ENCODE results near the gene GNAQ. TPM values are rescaled to one million over a fixed set of nuclear protein-coding genes. Genes with fewer than 3 reads are reported as not detected.
A peak's percentile ranks its signal among the peaks of the same experiment; 100 is the strongest.

GNAQ gene
- total RNA-seq, 2 donors from 2014 or later, result 12.8 to 18.5 TPM

DNA sequence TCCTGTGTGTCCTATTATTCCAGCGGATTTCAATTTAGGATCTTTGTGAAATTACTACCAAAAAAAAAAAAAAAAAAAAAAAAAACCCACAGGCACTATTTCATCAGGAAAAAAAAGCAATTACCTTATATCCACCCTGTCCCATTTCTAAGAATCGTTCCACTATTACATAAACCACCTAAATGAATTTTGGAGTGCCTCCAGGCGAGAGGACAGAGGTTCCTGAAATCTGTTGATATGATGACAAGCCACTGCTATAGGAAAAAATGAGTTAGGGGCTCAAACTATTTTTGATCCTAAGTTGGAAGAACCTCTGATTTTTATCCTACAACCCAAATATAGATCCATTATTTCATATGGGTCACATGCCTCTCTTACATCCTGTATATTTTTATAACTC, 177.9 kb downstream of the GNAQ start:
- no peak overlapping the region for H3K4me3 Mint-ChIP-seq
- no peak overlapping the region for H3K27ac Mint-ChIP-seq
- H3K27me3 Mint-ChIP-seq, result no peaks in the 10 kb centered on the region
- peaks cover 16% of the 10 kb centered on the region for H3K4me1 Mint-ChIP-seq
- H3K36me3 Mint-ChIP-seq (ENCODE audit: low read depth), result peaks cover 5% of the 10 kb centered on the region
- H3K9me3 Mint-ChIP-seq, result no peaks in the 10 kb centered on the region
- ATAC-seq (replicated peaks), result no peak

DNA sequence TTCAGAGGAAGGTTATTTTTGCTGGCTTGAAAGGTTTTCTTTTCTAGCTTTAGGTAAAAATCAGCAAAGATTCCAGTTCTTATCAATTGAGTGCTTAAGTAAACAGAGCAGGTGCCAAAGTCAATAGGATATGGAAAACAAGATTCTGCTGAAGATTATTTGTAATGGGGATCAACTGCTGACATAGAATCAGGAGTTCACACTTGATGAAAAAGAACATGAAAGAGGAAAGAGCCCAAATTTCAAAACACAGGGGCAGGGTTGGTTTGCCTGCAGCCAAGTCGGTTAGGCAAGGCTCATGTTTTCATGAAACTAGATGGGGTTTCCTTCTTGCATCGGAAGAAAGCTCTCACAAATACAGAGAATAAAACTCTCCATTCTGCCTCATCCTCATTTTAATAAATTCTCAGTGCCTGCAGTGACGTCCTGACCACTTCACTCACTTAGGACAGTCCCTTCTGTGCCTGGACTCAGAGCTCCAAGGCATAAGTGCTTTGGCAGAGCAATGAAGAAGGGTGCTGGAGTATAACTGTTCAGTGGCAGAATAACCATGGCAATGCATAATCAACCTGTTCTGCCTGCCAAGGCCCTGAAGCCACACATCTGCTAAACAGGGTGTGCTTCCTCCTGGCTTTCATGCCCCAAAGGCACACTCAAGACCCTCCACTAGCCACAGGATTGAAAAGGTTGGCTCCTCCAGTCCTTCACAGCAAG, 179.6 kb downstream of the GNAQ start:
- peak; percentile 46 for ATAC-seq (replicated peaks)
- Mint-ChIP-seq H3K27me3 (no peaks in the 10 kb centered on the region), H3K9me3 (no peaks in the 10 kb centered on the region), H3K27ac (no peak overlapping the region), H3K4me3 (no peak overlapping the region), H3K36me3 (ENCODE audit: low read depth) (no peaks in the 10 kb centered on the region), H3K4me1 (peaks cover 11% of the 10 kb centered on the region)

DNA sequence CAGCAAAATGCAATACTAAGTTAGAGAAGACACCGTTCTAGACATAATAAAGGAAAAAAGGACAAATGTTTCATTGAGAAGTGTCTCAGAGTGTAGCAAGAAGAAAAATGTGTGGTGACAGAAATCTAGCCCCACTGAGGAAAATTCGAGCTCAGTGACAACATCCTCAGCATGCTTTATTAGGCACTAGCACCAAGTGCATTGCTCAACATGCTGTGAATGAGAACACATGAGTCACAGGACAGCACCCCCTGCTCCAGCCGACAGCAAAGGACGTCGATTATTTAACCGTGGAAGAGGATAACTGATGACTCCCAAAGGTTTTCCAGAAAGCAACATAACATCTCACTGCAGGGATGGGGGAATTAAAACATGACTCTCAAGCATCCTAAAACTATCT, 182.7 kb downstream of the GNAQ start:
- peaks cover 10% of the 10 kb centered on the region for H3K4me1 Mint-ChIP-seq
- no peaks in the 10 kb centered on the region for H3K27me3 Mint-ChIP-seq
- H3K9me3 Mint-ChIP-seq, result no peaks in the 10 kb centered on the region
- no peak for ATAC-seq (replicated peaks)
- no peaks in the 10 kb centered on the region for H3K36me3 Mint-ChIP-seq (ENCODE audit: low read depth)
- no peak overlapping the region for H3K4me3 Mint-ChIP-seq
- H3K27ac Mint-ChIP-seq, result peak overlapping the region; percentile 51

DNA sequence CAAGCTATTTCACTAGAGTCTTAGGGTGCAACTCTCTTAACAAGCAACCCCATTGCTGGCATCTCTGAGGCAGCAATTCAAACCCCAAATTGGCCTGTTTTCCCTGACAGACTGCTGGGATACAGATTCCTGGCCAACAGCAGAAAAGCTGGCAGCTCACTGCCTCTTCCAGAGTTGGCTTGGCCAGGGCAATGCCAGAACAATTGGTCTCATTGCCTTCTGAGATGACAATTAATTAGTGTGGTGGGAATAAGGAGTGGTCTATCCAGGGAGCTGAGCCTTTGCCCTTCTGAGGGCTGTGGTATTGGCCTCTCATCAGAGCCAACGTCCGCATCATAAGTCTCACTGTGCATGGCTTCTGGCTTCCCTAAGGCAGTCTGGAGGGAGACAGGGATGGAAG, 183.2 kb downstream of the GNAQ start:
- peaks cover 10% of the 10 kb centered on the region for H3K4me1 Mint-ChIP-seq
- peak overlapping the region; percentile 51 for H3K27ac Mint-ChIP-seq
- H3K4me3 Mint-ChIP-seq, result no peak overlapping the region
- ATAC-seq (replicated peaks), result no peak
- no peaks in the 10 kb centered on the region for H3K36me3 Mint-ChIP-seq (ENCODE audit: low read depth)
- no peaks in the 10 kb centered on the region for H3K9me3 Mint-ChIP-seq
- no peaks in the 10 kb centered on the region for H3K27me3 Mint-ChIP-seq

DNA sequence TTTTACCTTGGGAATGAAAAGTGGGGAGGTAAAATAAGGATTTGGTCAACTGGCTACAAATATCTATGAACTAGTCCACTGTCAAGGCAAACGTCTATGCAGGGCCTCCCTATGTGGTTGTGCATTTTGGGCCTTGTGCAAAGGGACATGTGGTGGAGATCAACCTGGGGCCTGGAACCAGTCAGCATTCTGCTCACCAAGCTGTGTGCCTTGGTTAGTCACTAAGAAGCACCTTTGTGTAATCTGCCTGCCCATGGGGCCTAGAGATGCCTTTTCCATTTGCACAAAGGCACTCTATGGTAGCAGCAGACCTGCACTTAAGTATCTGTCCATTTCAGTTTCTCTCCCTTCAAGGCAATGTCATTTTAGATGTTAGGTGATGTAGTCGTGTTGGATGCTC, 184.0 kb downstream of the GNAQ start:
- H3K4me1 Mint-ChIP-seq, result peaks cover 10% of the 10 kb centered on the region
- H3K36me3 Mint-ChIP-seq (ENCODE audit: low read depth), result no peaks in the 10 kb centered on the region
- no peak for ATAC-seq (replicated peaks)
- H3K4me3 Mint-ChIP-seq, result no peak overlapping the region
- H3K27ac Mint-ChIP-seq, result peak overlapping the region; percentile 51
- no peaks in the 10 kb centered on the region for H3K9me3 Mint-ChIP-seq
- H3K27me3 Mint-ChIP-seq, result no peaks in the 10 kb centered on the region

DNA sequence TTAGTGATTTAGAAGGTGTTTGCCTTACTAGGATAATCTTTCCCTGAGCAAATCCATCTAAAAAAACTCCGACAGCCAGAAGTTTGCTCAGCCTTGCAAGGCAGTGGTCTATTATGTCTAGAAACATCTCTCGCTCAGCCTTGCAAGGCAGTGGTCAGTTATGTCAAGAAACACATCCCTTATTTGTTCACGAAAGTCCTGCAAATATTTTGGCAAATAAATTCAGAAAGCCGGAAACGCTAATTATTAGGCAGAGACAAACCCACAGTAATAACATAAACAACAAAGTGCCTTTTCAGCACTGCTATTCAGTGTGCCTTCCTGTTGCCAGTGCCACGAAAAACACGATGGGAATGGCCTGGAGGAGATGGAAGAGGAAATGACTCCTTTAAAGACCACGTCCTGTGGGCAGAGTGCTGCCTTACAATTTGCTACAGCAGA, 184.5 kb downstream of the GNAQ start:
- H3K36me3 Mint-ChIP-seq (ENCODE audit: low read depth), result no peaks in the 10 kb centered on the region
- peak overlapping the region; percentile 45 for H3K27ac Mint-ChIP-seq
- no peak overlapping the region for H3K4me3 Mint-ChIP-seq
- H3K9me3 Mint-ChIP-seq, result no peaks in the 10 kb centered on the region
- H3K4me1 Mint-ChIP-seq, result peaks cover 10% of the 10 kb centered on the region
- ATAC-seq (replicated peaks), result no peak
- H3K27me3 Mint-ChIP-seq, result no peaks in the 10 kb centered on the region

DNA sequence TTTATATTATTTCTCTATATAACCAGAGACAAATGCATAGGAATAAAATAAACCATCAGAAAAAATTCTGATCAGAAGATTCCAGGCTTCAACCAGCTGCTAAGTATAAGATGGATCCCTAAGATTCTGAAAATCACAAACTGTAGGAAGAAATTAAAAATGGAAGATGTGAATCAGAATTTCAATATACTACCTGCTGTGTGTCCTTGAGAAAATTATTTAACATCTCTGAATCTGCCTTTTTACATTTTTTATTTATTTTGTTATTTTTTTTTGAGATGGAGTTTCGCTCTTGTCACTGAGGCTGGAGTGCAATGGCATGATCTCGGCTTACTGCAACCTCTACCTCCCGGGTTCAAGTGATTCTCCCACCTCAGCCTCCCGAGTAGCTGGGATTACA, 187.2 kb downstream of the GNAQ start:
- Mint-ChIP-seq H3K27ac (no peak overlapping the region), H3K9me3 (no peaks in the 10 kb centered on the region), H3K4me1 (peaks cover 15% of the 10 kb centered on the region), H3K36me3 (ENCODE audit: low read depth) (no peaks in the 10 kb centered on the region), H3K4me3 (no peak overlapping the region), H3K27me3 (no peaks in the 10 kb centered on the region)
- ATAC-seq (replicated peaks), result no peak

DNA sequence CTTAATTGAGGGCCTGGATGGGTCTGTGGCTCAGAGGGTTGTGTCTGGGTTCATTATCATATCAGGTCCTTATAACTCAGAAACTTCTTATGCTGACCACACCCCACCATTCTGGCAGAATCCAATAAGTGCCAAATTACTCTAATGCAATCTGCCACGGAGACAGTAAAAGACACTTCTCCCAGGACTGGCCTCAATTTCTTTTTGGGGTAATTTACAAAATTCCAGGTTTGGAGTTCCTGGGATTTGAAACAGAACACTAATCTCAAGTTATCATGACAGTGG, 187.8 kb downstream of the GNAQ start:
- no peak overlapping the region for H3K27ac Mint-ChIP-seq
- no peak for ATAC-seq (replicated peaks)
- no peaks in the 10 kb centered on the region for H3K27me3 Mint-ChIP-seq
- H3K4me3 Mint-ChIP-seq, result no peak overlapping the region
- H3K4me1 Mint-ChIP-seq, result peaks cover 13% of the 10 kb centered on the region
- H3K36me3 Mint-ChIP-seq (ENCODE audit: low read depth), result no peaks in the 10 kb centered on the region
- no peaks in the 10 kb centered on the region for H3K9me3 Mint-ChIP-seq

DNA sequence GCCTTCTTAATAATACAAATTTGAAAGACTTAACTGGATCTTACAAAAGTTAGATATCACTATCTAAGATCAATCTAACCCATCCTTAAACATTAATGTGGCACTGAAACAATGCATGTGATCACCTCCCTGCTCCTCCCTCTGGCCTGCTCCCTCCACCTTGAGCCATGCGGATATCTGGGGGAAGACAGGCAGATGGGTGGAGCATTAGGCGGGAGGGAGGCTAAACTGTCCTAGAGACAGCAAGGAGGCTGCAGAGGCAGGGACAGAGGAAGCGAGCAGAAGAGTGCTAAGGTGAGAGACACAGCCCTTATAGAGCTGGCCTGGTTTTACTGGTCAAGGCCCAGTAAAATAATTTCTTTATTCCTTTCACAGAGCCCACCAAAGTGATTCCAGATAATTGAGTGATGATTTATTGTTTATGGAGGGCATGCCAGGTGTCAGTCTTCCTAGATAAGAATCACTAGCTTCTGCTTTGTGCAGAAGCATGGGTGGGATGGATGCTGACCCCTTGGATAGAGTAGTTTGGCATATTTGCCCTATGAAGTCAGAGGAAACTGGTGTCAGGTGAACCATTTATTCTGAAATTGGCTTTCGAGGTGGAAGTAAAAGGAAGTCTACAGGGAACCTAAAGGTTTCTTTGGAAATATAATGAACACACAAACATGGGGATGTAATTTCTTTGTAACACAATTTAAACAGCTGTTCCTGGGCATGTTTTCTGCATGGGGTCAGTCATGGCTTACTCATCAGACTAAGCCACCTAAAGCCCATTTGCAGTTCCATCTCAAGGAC, 188.3 kb downstream of the GNAQ start:
- Mint-ChIP-seq H3K9me3 (no peaks in the 10 kb centered on the region), H3K4me3 (no peak overlapping the region), H3K27me3 (no peaks in the 10 kb centered on the region), H3K4me1 (peaks cover 9% of the 10 kb centered on the region), H3K36me3 (ENCODE audit: low read depth) (no peaks in the 10 kb centered on the region), H3K27ac (no peak overlapping the region)
- no peak for ATAC-seq (replicated peaks)

DNA sequence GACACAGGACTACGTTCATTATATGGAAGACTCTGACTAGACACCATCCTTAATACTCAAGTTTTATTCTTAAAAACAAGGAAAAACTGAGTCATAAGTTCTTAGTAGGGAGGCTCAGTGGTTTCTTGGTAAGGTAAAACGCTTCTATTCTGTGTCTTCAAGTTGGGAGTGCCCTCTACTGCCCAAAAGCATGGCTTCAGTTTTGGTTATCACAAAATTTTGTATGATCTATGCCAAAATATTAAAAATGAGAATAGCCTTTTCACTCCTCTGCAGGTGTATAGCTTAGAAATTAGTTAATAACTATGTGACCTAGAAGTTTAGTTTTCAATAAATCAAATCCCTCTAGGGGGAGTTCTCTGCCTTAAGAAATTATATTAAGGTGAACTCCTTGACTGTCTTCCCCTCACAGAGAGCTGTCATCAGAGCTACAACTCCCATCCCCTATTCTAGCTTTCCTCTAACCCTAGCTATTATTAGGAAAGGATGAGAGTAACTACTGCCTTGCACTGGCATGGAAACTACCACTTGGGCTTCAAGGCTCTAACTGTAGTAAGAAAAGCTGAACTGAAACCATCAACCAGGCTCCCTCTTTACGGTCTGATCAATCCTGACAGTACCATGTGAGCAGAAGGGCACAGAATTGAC, 189.7 kb downstream of the GNAQ start:
- ATAC-seq (replicated peaks), result peak; percentile 91
- no peaks in the 10 kb centered on the region for H3K27me3 Mint-ChIP-seq
- no peaks in the 10 kb centered on the region for H3K9me3 Mint-ChIP-seq
- peaks cover 9% of the 10 kb centered on the region for H3K4me1 Mint-ChIP-seq
- no peaks in the 10 kb centered on the region for H3K36me3 Mint-ChIP-seq (ENCODE audit: low read depth)
- no peak overlapping the region for H3K4me3 Mint-ChIP-seq
- H3K27ac Mint-ChIP-seq, result peak overlapping the region; percentile 10

DNA sequence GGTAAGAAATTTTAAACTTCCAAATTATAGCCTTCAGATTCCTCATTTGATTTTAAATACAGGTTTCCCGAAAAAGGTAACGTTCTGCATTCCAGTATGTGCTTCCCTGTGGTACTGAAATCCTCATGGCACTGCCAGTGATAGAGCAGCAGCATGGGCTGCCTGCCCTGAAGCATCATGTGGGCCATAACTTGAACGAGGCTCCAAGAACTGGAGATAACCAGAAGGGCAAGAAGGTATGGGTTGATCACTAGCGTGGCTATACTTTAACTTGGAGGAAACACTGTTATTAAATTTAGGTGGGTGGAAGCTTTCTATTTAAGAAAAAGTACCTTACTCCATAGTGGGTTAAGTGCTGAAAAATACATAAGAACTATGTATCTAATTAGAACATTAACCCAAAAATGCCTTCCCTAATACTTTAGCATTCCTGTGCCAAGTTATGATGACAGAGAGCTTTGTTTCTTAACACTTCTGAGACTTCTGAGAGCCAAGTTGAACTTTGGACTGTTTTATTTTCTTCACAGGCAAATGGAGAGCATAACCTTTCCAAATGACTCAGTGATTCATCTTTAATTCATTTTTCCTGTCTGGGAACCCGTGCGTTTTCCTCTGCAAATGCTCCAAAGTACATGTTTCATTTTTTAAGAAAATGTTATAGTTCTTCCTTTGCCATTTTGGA, 192.0 kb downstream of the GNAQ start:
- no peaks in the 10 kb centered on the region for H3K27me3 Mint-ChIP-seq
- H3K27ac Mint-ChIP-seq, result no peak overlapping the region

DNA sequence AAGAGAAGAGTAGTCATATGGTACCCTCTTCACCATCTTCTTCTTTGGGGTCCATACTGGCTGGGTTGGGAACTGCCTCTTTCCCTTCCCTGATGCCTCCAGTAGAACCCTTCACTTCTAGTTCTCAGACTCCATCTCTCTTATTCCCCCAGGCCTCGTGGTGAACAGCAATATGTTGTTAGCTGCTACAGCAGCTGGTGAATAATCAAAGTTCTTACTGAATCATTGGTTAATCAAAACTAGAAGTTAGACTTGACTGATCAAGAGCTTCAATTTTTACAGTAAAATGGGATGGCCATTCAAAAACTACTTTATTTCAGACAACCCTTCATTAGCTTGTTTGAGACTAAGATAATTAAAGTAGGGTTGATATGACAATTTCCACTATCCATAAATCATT, 192.6 kb downstream of the GNAQ start:
- Mint-ChIP-seq H3K27me3 (no peaks in the 10 kb centered on the region), H3K36me3 (ENCODE audit: low read depth) (no peaks in the 10 kb centered on the region), H3K27ac (no peak overlapping the region), H3K4me3 (no peak overlapping the region), H3K4me1 (peaks cover 4% of the 10 kb centered on the region), H3K9me3 (no peaks in the 10 kb centered on the region)
- no peak for ATAC-seq (replicated peaks)

More for the DNA sequence above, 192.0 kb downstream of the GNAQ start:
- Mint-ChIP-seq H3K4me3 (no peak overlapping the region), H3K36me3 (ENCODE audit: low read depth) (no peaks in the 10 kb centered on the region), H3K9me3 (no peaks in the 10 kb centered on the region), H3K4me1 (peaks cover 4% of the 10 kb centered on the region)
- no peak for ATAC-seq (replicated peaks)

DNA sequence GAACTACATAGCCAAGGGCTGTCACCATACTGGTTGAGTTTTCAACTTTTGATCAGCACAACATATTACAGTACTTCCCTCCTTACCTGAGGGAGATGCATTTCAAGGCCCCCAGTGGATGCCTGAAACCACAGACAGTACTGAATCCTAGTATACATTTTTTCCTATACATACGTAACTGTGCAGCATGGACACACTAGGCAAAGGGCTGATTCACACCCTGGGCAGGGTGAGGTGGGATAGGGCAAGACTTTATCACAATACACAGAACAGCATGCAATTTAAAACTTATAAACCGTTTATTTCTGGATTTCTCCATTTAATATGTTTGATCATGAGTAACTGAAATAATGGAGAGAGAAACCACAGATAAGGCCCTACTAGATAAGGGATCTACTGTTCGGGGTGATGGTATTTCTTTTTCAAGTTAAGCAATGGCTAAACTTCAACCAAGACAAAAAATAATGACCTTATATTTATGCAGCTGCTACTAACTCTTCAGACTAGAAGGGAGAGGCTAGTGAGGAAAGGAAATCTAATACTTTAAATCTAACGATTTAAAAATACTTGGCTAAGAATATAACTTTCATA, 196.6 kb downstream of the GNAQ start:
- no peak overlapping the region for H3K4me3 Mint-ChIP-seq
- ATAC-seq (replicated peaks), result no peak
- no peaks in the 10 kb centered on the region for H3K27me3 Mint-ChIP-seq
- H3K36me3 Mint-ChIP-seq (ENCODE audit: low read depth), result no peaks in the 10 kb centered on the region
- no peaks in the 10 kb centered on the region for H3K9me3 Mint-ChIP-seq
- H3K27ac Mint-ChIP-seq, result no peak overlapping the region
- H3K4me1 Mint-ChIP-seq, result no peaks in the 10 kb centered on the region
